HFFc6 (cell line): ENCODE data around the gene DCAF16. TPM values are rescaled to one million over a fixed set of nuclear protein-coding genes. Genes with fewer than 3 reads are reported as not detected.
A peak's percentile ranks its signal among the peaks of the same experiment; 100 is the strongest.

Experiments used
- DNase-seq: peaks from one replicate; pipeline ENCODE4 v3.0.0-alpha.2; 2018
- H3K27ac Mint-ChIP-seq: 2 replicates; pipeline ENCODE4 v1.8.0; 2020; ENCODE audit warnings: mild to moderate bottlenecking, mixed read lengths
- H3K27me3 Mint-ChIP-seq: 2 replicates; pipeline ENCODE4 v1.8.0; 2021; ENCODE audit warnings: mild to moderate bottlenecking, moderate library complexity, mixed read lengths; ENCODE audit not compliant: insufficient read depth
- H3K36me3 Mint-ChIP-seq: 2 replicates; pipeline ENCODE4 v1.8.0; 2021; ENCODE audit warnings: low read depth, mixed read lengths
- H3K4me1 Mint-ChIP-seq: 2 replicates; pipeline ENCODE4 v1.8.0; 2020; ENCODE audit warnings: low read depth, mixed read lengths
- H3K4me3 Mint-ChIP-seq: 2 replicates; pipeline ENCODE4 v1.8.0; 2020; ENCODE audit warnings: mild to moderate bottlenecking, moderate library complexity, mixed read lengths
- H3K9me3 Mint-ChIP-seq: 2 replicates; pipeline ENCODE4 v1.8.0; 2020; ENCODE audit warnings: mild to moderate bottlenecking, mixed read lengths
- CTCF ChIP-seq: fragments of 200-600 bp; sonication (generic); IDR thresholded peaks from 2 replicates; pipeline ENCODE4 v1.5.0; 2021; ENCODE audit warnings: antibody characterized with exemption, mild to moderate bottlenecking
- total RNA-seq, 6 experiments: library from RNA; stranded (reverse); fragmentation: NEBNext Ultra II Directional; extraction: Animal tissue kit (Norgen Biotek cat#: 25700); gene quantifications; 2 replicates in 1 of 6; 3 replicates in 5 of 6; pipeline ENCODE4 v1.2.3, GENCODE V29; 2021

Gene DCAF16
- total RNA-seq, 6 experiments from 2014 or later, result 18.0 to 24.0 (median 20.1) TPM

GRCh38 chr4:17786567-17786966, 24.0 kb downstream of the DCAF16 start:
- Mint-ChIP-seq H3K4me1 (peaks cover 42% of the 10 kb centered on the region), H3K4me3 (no peak overlapping the region), H3K9me3 (no peaks in the 10 kb centered on the region), H3K27ac (no peak overlapping the region), H3K27me3 (peaks cover 9% of the 10 kb centered on the region), H3K36me3 (peaks cover 9% of the 10 kb centered on the region)
- TF ChIP-seq CTCF, result no peak
- DNase-seq, result no peak

DNA sequence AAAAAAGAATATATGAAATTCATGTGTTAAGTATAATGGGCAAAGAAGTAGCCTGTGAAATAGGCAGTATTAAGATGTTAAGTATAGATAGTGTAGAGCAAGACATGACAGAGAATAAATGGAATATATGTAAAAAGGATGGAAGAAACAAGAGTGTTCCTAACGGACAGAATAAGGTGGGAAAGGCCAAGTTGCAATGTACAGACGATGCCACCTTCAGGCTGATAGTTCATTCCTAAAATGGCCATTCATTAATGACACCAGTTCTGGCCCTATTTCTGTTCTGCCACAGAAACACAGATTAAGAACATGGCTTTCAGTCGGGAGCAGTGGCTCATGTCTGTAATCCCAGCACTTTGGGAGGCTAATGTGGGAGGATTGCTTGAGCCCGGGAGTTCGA, 24.7 kb downstream of the DCAF16 start:
- no peak for DNase-seq
- Mint-ChIP-seq H3K36me3 (peaks cover 6% of the 10 kb centered on the region; the same call in 1 of the 2 replicates), H3K27ac (no peak overlapping the region), H3K9me3 (no peaks in the 10 kb centered on the region), H3K4me3 (no peak overlapping the region), H3K27me3 (peaks cover 12% of the 10 kb centered on the region), H3K4me1 (peaks cover 44% of the 10 kb centered on the region)
- no peak for TF ChIP-seq CTCF

DNA sequence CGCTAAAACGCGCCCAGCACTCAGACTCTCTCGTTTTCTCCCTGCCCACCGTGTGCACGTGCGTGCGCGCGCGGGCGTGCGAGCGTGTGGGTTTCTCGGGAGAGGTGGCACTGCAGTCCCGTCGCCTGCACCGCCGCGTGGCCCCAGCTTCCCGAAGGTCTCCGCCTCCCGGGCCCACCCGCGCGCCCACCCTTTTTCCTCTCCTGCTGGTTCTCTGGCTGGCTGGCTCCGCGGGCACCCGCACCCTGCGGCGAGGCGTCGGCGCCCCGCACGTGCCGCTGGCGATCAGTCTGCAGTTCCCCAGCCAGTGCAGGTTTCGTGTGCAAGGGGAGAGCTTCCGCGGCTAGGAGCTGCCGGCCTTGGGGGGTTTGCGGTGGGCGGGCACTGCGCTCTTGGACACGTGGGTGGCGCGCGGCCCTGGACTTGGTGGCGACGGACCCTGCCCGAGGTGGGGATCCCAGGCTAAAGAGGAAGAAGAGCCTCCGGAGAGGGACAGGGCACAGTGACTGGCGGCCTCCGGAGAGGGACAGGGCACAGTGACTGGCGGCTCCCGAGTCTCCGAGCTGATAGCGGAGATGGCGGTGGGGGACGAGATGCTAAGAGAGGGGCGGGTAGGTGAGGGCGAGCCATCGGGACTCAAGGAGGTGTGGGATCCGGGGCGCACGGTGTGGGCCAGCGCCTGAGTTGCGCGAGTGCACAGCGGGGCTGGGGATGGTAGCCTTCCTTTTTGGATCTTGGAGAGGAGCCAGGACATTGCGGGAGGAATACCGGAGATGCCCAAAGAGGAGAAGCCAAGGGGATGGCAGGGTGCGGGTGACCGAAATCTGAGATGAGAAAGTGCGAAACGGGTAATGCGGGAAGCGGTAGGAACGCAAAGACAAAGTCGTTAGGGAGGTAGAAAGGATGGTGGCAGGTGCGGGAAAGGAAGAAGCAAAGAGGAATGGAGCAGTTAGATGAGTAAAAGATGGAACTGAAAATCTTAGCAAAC, 29.0 kb downstream of the DCAF16 start, which contains the start of gene FAM184B:
FAM184B (minus strand) TSS at position 322 of the 988 bp plus-strand sequence. CDS start 322 bp downstream, outside the sequence.
- Mint-ChIP-seq H3K4me3 (peak within 1 kb of the TSS; percentile 65), H3K9me3 (no peaks in the 10 kb centered on the region), H3K27me3 (peaks cover 23% of the 10 kb centered on the region), H3K36me3 (peaks cover 6% of the 10 kb centered on the region; the same call in 1 of the 2 replicates), H3K27ac (no peak within 1 kb of the TSS), H3K4me1 (peaks cover 20% of the 10 kb centered on the region)
- no peak for TF ChIP-seq CTCF
- no peak for DNase-seq

- Mint-ChIP-seq H3K27ac (no peak overlapping the region), H3K4me1 (peaks cover 18% of the 10 kb centered on the region), H3K9me3 (no peaks in the 10 kb centered on the region), H3K36me3 (peaks cover 6% of the 10 kb centered on the region; the same call in 1 of the 2 replicates), H3K4me3 (peak overlapping the region; percentile 65), H3K27me3 (peaks cover 23% of the 10 kb centered on the region)
- no peak for TF ChIP-seq CTCF
- no peak for DNase-seq
Observed at GRCh38 chr4:17780501-17781299, 29.9 kb downstream of the DCAF16 start.

- no peak overlapping the region for H3K27ac Mint-ChIP-seq
- no peak for TF ChIP-seq CTCF
- H3K4me1 Mint-ChIP-seq, result peaks cover 18% of the 10 kb centered on the region
- no peak for DNase-seq
- H3K9me3 Mint-ChIP-seq, result no peaks in the 10 kb centered on the region
- H3K36me3 Mint-ChIP-seq, result peaks cover 6% of the 10 kb centered on the region; the same call in 1 of the 2 replicates
- H3K4me3 Mint-ChIP-seq, result no peak overlapping the region
- peaks cover 27% of the 10 kb centered on the region for H3K27me3 Mint-ChIP-seq
Observed at GRCh38 chr4:17778431-17778830, 32.1 kb downstream of the DCAF16 start.
